Measurements from ENCODE around the gene ARHGAP4.

Gene ARHGAP4

GRCh38 chrX:153968255-153968654 lies 42.2 kb upstream of the ARHGAP4 start:
- TF ChIP-seq CTCF (IDR thresholded peaks at IDR 0.05) (no peak), ZFX (IDR thresholded peaks at IDR 0.05; ENCODE audit: borderline replicate concordance) (no peak)
- H3K27ac ChIP-seq: no peak overlapping the region

GRCh38 chrX:153967536-153968224 lies 41.6 kb upstream of the ARHGAP4 start:
- TF ChIP-seq CTCF (IDR thresholded peaks at IDR 0.05): no peak
- TF ChIP-seq ZFX (IDR thresholded peaks at IDR 0.05; ENCODE audit: borderline replicate concordance): no peak
- H3K27ac ChIP-seq: no peak overlapping the region

GRCh38 chrX:153966841-153967535 lies 40.9 kb upstream of the ARHGAP4 start:
- TF ChIP-seq ZFX (IDR thresholded peaks at IDR 0.05; ENCODE audit: borderline replicate concordance): no peak
- no peak overlapping the region for H3K27ac ChIP-seq

- no peak for TF ChIP-seq CTCF (IDR thresholded peaks at IDR 0.05)
- no peak for TF ChIP-seq ZFX (IDR thresholded peaks at IDR 0.05; ENCODE audit: borderline replicate concordance)
- H3K27ac ChIP-seq: no peak overlapping the region
Observed at GRCh38 chrX:153966283-153966688, 40.2 kb upstream of the ARHGAP4 start.

- no peak for TF ChIP-seq CTCF (IDR thresholded peaks at IDR 0.05)
- H3K27ac ChIP-seq: no peak overlapping the region
Observed at GRCh38 chrX:153965406-153965805, 39.3 kb upstream of the ARHGAP4 start.

GRCh38 chrX:153964105-153964504 lies 38.0 kb upstream of the ARHGAP4 start:
- H3K27ac ChIP-seq: no peak overlapping the region
- TF ChIP-seq CTCF (IDR thresholded peaks at IDR 0.05): no peak
- TF ChIP-seq ZFX (IDR thresholded peaks at IDR 0.05; ENCODE audit: borderline replicate concordance): no peak

GRCh38 chrX:153963546-153963945 lies 37.5 kb upstream of the ARHGAP4 start:
- no peak for TF ChIP-seq CTCF (IDR thresholded peaks at IDR 0.05)
- no peak for TF ChIP-seq ZFX (IDR thresholded peaks at IDR 0.05; ENCODE audit: borderline replicate concordance)
- no peak overlapping the region for H3K27ac ChIP-seq
